Ovary (tissue), 9 donors: Measurements from ENCODE around the gene CDH23. TPM values are rescaled to one million over a fixed set of nuclear protein-coding genes. Genes with fewer than 3 reads are reported as not detected.

Source experiments
- DNase-seq, 5 donors: peaks; one replicate each; pipeline ENCODE4 v3.0.0-alpha.2; 2019 to 2020
- H3K27ac ChIP-seq, 2 donors: fragments of 200-600 bp; one replicate each; pipeline versions ENCODE4 v1.5.1 to v1.8.0; 2019 to 2022
- H3K27me3 ChIP-seq: fragments of 200-600 bp; one replicate; pipeline ENCODE4 v1.8.0; 2022
- H3K36me3 ChIP-seq: fragments of 200-600 bp; sonication (generic); one replicate; pipeline ENCODE4 v1.5.1; 2019
- H3K4me1 ChIP-seq: one replicate; pipeline ENCODE4 v1.8.1; 2013; ENCODE audit warnings: mild to moderate bottlenecking, moderate library complexity; ENCODE audit not compliant: insufficient read depth
- H3K4me3 ChIP-seq: fragments of 200-600 bp; sonication (generic); one replicate; pipeline ENCODE4 v1.5.1; 2017
- H3K9me3 ChIP-seq, 2 donors: fragments of 200-600 bp in 1 of 2; sonication (generic) in 1 of 2; one replicate each; pipeline versions ENCODE4 v1.5.1 to v1.8.1; 2013 to 2019; ENCODE audit warnings: mild to moderate bottlenecking in 1 of 2, moderate library complexity in 1 of 2
- EP300 ChIP-seq: sonication (generic); formaldehyde crosslinking; IDR thresholded peaks from one replicate; pipeline ENCODE4 v1.6.1; 2017; ENCODE audit warnings: antibody characterized with exemption
- POLR2A ChIP-seq: fragments of 450-650 bp; IDR thresholded peaks from one replicate; pipeline ENCODE4 v1.6.1; 2017; ENCODE audit warnings: antibody characterized with exemption, mild to moderate bottlenecking, moderate library complexity
- WGBS, 3 donors: extraction: QIAGEN DNeasy Blood & Tissue Kit in 1 of 3; methylation state at CpG; one replicate each; pipeline versions ENCODE4 v1.1.5 to v1.1.7; 2013 to 2017; 5-methylcytosine and 5-hydroxymethylcytosine counted together
- intact Hi-C, 4 donors: fragments of 100-400 bp; cut with DNase I; formaldehyde crosslinking; loops; one replicate each; pipeline versions ENCODE4 v1.11.0 to v1.15.1; 2022 to 2023
- polyA plus RNA-seq, 2 donors: library from polyadenylated mRNA; stranded (reverse); fragments of 200-250 nt in 1 of 2; fragments of 350-450 nt in 1 of 2; fragmentation: Illumina TruSeq in 1 of 2; extraction: RNeasy Lipid Tissue Mini Kit (QIAGEN cat#74804) in 1 of 2; gene quantifications; one replicate each; pipeline ENCODE4 v1.2.3, GENCODE V29; 2013 to 2014
- total RNA-seq, 7 donors: library from RNA; depleted of rRNA in 2 of 7; stranded (reverse); fragments of >200 nt in 2 of 7; fragmentation: NEBNext Ultra II Directional in 3 of 7; extraction: Animal tissue kit (Norgen Biotek cat#: 25700) in 3 of 7; gene quantifications; one replicate each; pipeline versions ENCODE4 v1.1.0 to v1.2.4, GENCODE V29; 2016 to 2023
- TF ChIP-seq, protein P1 (sequence below), 3 donors: fragments of 450-650 bp in 2 of 3; fragments of 200-600 bp in 1 of 3; IDR thresholded peaks; one replicate each; pipeline versions ENCODE4 v1.5.1 to v1.8.0; 2016 to 2022; ENCODE audit warnings: antibody characterized with exemption in 3 of 3, mild to moderate bottlenecking in 1 of 3
- donor health status: DM: no; HTN: no; CAD: no; lungs with moderate emphysema.
- donor health status: DM: no; HTN: no; CAD: no.
- donor health status: Bipolar disorder and iron deficiency.
- donor health status: DM: yes; HTN: yes; CAD: no.
- donor health status: DM: no; HTN: no; CAD: no.
- donor health status: DM: yes; HTN: yes; CAD: no.

Gene CDH23
- total and polyA plus RNA-seq, 9 donors: 7.5 to 108 (median 39.1) TPM

DNA sequence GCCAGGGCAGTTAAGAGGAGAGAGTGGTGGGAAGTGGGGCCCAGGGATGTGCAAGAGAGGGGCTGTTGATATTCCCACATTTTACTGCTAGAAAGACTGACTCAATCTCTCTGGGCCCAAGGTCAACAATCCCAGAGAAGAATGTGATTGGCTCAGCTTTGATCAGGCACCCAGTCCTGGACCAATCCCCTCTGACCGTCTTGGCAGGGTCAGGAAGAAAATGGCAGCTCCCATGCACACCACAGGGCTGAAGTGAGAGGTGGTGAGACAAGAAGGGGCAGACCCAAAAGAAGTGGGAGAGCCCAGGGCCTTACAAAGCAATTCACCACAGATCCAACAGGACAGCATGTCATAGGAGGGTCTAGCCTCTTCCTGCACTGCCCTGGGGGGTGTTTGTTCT is 326.1 kb downstream of the CDH23 start:
- no peak for DNase-seq
- Histone ChIP-seq H3K27ac (no peak overlapping the region), H3K9me3 (no peaks in the 10 kb centered on the region), H3K4me1 (peaks cover 29% of the 10 kb centered on the region), H3K4me3 (no peak overlapping the region), H3K36me3 (no peaks in the 10 kb centered on the region), H3K27me3 (no peaks in the 10 kb centered on the region)
- 86% methylated on average over 1 of the region's 1 CpG for WGBS, 3 donors
- TF ChIP-seq POLR2A (no peak), EP300 (no peak)
- TF ChIP-seq, protein P1, sequence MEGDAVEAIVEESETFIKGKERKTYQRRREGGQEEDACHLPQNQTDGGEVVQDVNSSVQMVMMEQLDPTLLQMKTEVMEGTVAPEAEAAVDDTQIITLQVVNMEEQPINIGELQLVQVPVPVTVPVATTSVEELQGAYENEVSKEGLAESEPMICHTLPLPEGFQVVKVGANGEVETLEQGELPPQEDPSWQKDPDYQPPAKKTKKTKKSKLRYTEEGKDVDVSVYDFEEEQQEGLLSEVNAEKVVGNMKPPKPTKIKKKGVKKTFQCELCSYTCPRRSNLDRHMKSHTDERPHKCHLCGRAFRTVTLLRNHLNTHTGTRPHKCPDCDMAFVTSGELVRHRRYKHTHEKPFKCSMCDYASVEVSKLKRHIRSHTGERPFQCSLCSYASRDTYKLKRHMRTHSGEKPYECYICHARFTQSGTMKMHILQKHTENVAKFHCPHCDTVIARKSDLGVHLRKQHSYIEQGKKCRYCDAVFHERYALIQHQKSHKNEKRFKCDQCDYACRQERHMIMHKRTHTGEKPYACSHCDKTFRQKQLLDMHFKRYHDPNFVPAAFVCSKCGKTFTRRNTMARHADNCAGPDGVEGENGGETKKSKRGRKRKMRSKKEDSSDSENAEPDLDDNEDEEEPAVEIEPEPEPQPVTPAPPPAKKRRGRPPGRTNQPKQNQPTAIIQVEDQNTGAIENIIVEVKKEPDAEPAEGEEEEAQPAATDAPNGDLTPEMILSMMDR (IDR thresholded peaks at IDR 0.05): no peak
- intact Hi-C loops: no loop called here

DNA sequence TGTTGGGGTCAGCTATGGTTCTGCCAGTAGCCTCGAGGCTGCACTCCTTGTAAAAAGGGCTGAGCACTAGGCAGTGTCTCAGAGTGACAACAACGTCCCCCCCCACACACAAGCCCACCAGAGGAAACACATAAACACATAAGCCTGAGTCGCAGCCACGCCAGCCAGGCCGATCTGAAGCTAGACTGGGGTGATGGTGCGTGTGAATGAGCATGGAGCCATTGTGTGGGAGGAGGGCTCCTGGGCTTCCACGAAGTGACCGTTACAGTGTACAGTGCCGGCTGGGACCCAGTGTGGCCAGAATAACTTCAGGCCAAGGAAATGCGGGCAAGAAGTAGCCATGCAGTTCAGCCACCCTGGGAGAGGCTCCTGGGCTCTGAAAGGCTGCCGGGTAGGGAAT is 326.6 kb downstream of the CDH23 start:
- H3K27me3 ChIP-seq: no peaks in the 10 kb centered on the region
- intact Hi-C loops: no loop called here
- TF ChIP-seq POLR2A: no peak
- TF ChIP-seq, protein P1 (IDR thresholded peaks at IDR 0.05): no peak
- no peak for TF ChIP-seq EP300
- H3K4me3 ChIP-seq: no peak overlapping the region
- H3K4me1 ChIP-seq: peaks cover 25% of the 10 kb centered on the region
- DNase-seq: no peak
- 91% methylated on average over 11 of the region's 11 CpGs for WGBS, 3 donors
- no peaks in the 10 kb centered on the region for H3K36me3 ChIP-seq
- no peaks in the 10 kb centered on the region for H3K9me3 ChIP-seq
- no peak overlapping the region for H3K27ac ChIP-seq

DNA sequence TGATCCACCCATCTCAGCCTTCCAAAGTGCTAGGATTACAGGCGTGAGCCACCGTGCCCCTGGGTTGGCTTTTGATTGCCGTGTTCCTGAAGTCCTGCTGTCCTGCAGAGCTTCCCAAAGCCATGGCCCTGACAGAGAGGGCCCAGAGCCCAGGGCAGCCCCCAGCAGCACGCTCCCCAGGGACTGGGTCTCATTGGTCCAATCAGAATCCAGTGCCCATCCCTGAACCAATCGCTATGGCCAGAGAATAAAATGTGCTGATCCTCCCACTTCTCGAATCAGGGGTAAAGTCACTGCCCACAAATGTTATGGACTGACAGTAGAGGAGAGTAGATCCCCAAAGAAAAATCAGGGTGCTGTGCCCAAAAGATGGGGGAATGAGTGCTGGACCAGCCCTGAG is 327.8 kb downstream of the CDH23 start:
- no peaks in the 10 kb centered on the region for H3K9me3 ChIP-seq
- DNase-seq: no peak
- TF ChIP-seq POLR2A (no peak), EP300 (no peak)
- TF ChIP-seq, protein P1 (IDR thresholded peaks at IDR 0.05): no peak
- no peak overlapping the region for H3K27ac ChIP-seq
- intact Hi-C loops: no loop called here
- H3K36me3 ChIP-seq: no peaks in the 10 kb centered on the region
- WGBS, 3 donors: 80 to 93% (median 84%) methylated on average over 6 of the region's 6 CpGs
- H3K4me3 ChIP-seq: no peak overlapping the region
- no peaks in the 10 kb centered on the region for H3K27me3 ChIP-seq
- peaks cover 27% of the 10 kb centered on the region for H3K4me1 ChIP-seq

DNA sequence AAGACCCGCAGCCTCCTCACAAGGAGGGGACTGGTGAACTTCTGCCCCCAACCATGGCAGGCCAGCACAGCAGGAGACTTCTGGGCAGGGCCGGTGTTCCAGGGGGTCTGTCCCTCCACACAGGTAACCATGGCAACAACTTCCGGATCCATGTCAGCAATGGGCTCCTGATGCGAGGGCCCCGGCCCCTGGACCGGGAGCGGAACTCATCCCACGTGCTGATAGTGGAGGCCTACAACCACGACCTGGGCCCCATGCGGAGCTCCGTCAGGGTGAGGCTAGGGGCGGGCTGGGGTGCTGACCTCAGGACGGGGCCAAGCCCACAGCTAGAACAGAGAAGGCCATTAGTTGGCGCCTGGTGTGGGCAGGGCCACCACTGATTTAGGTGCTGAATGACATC is 328.5 kb downstream of the CDH23 start:
- 93 to 94% (median 93%) methylated on average over 14 of the region's 14 CpGs for WGBS, 3 donors
- no peaks in the 10 kb centered on the region for H3K36me3 ChIP-seq
- no peaks in the 10 kb centered on the region for H3K27me3 ChIP-seq
- H3K27ac ChIP-seq: peak overlapping the region in 1 of 2 donors; percentile 85
- TF ChIP-seq EP300 (no peak), POLR2A (no peak)
- TF ChIP-seq, protein P1 (IDR thresholded peaks at IDR 0.05): no peak
- DNase-seq: no peak
- H3K4me1 ChIP-seq: peaks cover 21% of the 10 kb centered on the region
- H3K9me3 ChIP-seq: no peaks in the 10 kb centered on the region
- intact Hi-C loops: loop anchor here in 1 of 4 donors (5.0 kb wide), 1 partner anchor 47 kb away; the partner anchor contains the start of gene VSIR
- no peak overlapping the region for H3K4me3 ChIP-seq
